GM19467 (cell line): ENCODE data around the gene TLR5.

Experiments
- ATAC-seq: cut with Tn5 transposase; IDR thresholded peaks from one replicate; pipeline ENCODE4 v1.9.1; 2021; ENCODE audit warnings: mild to moderate bottlenecking, moderate library complexity; ENCODE audit not compliant: unreplicated experiment

The TLR5 gene

GRCh38 chr1:223074445-223075300 is 68.4 kb downstream of the TLR5 start:
- ATAC-seq = no peak

GRCh38 chr1:223068900-223069665 is 74.0 kb downstream of the TLR5 start:
- no peak for ATAC-seq

GRCh38 chr1:223067914-223068313 is 75.1 kb downstream of the TLR5 start:
- ATAC-seq = no peak

GRCh38 chr1:223066415-223066814 is 76.6 kb downstream of the TLR5 start:
- ATAC-seq = no peak

DNA sequence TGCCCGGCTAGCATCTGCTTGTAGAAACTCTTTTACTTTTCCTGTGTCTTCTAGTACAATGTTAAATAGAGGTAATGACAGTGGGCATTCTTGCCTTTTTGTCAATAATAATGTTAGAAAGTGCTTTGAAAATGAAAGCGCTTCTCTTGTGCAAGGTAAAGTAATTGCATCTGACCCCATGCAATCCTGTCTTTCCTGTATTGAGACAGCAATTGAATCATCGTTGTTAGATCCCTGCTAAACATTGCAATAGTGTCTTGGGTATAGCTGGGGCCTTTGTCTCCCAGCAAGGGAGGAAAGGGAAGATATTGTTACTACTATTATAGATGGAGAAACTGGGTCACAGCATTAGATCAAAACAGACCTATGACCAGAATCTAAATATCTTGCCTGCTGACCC is 80.9 kb downstream of the TLR5 start:
- no peak for ATAC-seq

GRCh38 chr1:223059526-223059925 is 83.5 kb downstream of the TLR5 start:
- ATAC-seq = no peak
